CD4-positive, CD25-positive, alpha-beta regulatory T cell (primary cell): ENCODE measurements around the gene TMEM179. TPM values are rescaled to one million over a fixed set of nuclear protein-coding genes. Genes with fewer than 3 reads are reported as not detected.

ENCODE experiments used
- ATAC-seq, 2 donors: fragments of 150-1000 bp; cut with Tn5 transposase; one replicate each; pipeline ENCODE4 v1.10.0; 2021; ENCODE audit warnings: low read depth in 2 of 2, moderate number of reproducible peaks in 2 of 2, moderate library complexity in 1 of 2
- DNase-seq, 3 donors: peaks; one replicate each; pipeline versions ENCODE4 v3.0.0 to v3.0.0-alpha.2; 2012 to 2022; ENCODE audit warnings: mixed read lengths in 1 of 3
- H3K27ac ChIP-seq: one replicate; pipeline ENCODE4 v1.7.0; 2013; ENCODE audit warnings: mild to moderate bottlenecking, low read length; ENCODE audit not compliant: insufficient read depth, poor library complexity, severe bottlenecking
- H3K27me3 ChIP-seq: one replicate; pipeline ENCODE4 v1.7.0; 2013; ENCODE audit warnings: low read length; ENCODE audit not compliant: control insufficient read depth, insufficient read depth
- H3K36me3 ChIP-seq: one replicate; pipeline ENCODE4 v1.7.0; 2013; ENCODE audit warnings: mild to moderate bottlenecking, low read length, moderate library complexity; ENCODE audit not compliant: control insufficient read depth, insufficient read depth
- H3K4me1 ChIP-seq: 2 replicates; pipeline ENCODE4 v1.7.0; 2013; ENCODE audit warnings: mild to moderate bottlenecking, low read length; ENCODE audit not compliant: insufficient read depth, control insufficient read depth, poor library complexity, severe bottlenecking
- H3K4me3 ChIP-seq: one replicate; pipeline ENCODE4 v1.7.0; 2013; ENCODE audit warnings: low read depth, mild to moderate bottlenecking, low read length, moderate library complexity
- H3K9me3 ChIP-seq, 2 experiments: 1 replicate in 1 of 2; 2 replicates in 1 of 2; pipeline ENCODE4 v1.7.0; 2013; ENCODE audit warnings: low read length in 2 of 2, mild to moderate bottlenecking in 1 of 2, moderate library complexity in 1 of 2; ENCODE audit not compliant: control insufficient read depth in 2 of 2
- H3K27ac Mint-ChIP-seq, 3 donors: one replicate each; pipeline ENCODE4 v1.8.0; 2020 to 2022; ENCODE audit warnings: mild to moderate bottlenecking in 3 of 3, mixed read lengths in 3 of 3, moderate library complexity in 2 of 3
- H3K27me3 Mint-ChIP-seq: one replicate; pipeline ENCODE4 v1.8.0; 2022; ENCODE audit warnings: mild to moderate bottlenecking, mixed read lengths
- H3K36me3 Mint-ChIP-seq: one replicate; pipeline ENCODE4 v1.8.0; 2020; ENCODE audit warnings: mixed read lengths
- H3K4me1 Mint-ChIP-seq, 4 donors: one replicate each; pipeline ENCODE4 v1.8.0; 2020 to 2022; ENCODE audit warnings: mixed read lengths in 4 of 4, mild to moderate bottlenecking in 1 of 4
- H3K4me3 Mint-ChIP-seq, 4 donors: one replicate each; pipeline ENCODE4 v1.8.0; 2020 to 2022; ENCODE audit warnings: mild to moderate bottlenecking in 4 of 4, mixed read lengths in 4 of 4, moderate library complexity in 3 of 4
- H3K9me3 Mint-ChIP-seq, 7 donors: one replicate each; pipeline ENCODE4 v1.8.0; 2020 to 2022; ENCODE audit warnings: mixed read lengths in 7 of 7, mild to moderate bottlenecking in 3 of 7, moderate library complexity in 2 of 7
- polyA plus RNA-seq, 4 donors: library from polyadenylated mRNA; unstranded; fragments of 300-500 nt; fragmentation: Illumina TruSeq; gene quantifications; one replicate each; pipeline ENCODE4 v1.2.3, GENCODE V29; 2021
- total RNA-seq: library from RNA; stranded (reverse); gene quantifications from one replicate; pipeline ENCODE4 v1.2.3, GENCODE V29; 2022

TMEM179 gene
- total and polyA plus RNA-seq, 5 donors from 2014 or later = not detected

- no peak overlapping the region for H3K4me3 ChIP-seq
- peaks cover 0 to 2% (median 0%) of the 10 kb centered on the region in 4 donors for H3K4me1 Mint-ChIP-seq
These were observed 45.7 kb upstream of the TMEM179 start for GRCh38 chr14:104650057-104650980.

GRCh38 chr14:104647467-104648043, 43.0 kb upstream of the TMEM179 start:
- Mint-ChIP-seq H3K27ac (no peak overlapping the region), H3K4me3 (no peak overlapping the region), H3K9me3 (peaks cover 0 to 5% (median 1%) of the 10 kb centered on the region in 7 donors), H3K27me3 (peaks cover 27% of the 10 kb centered on the region), H3K36me3 (no peaks in the 10 kb centered on the region), H3K4me1 (peaks cover 0 to 2% (median 0%) of the 10 kb centered on the region in 4 donors)
- H3K4me3 ChIP-seq = no peak overlapping the region
- H3K4me1 ChIP-seq = peaks cover 5% of the 10 kb centered on the region
- H3K36me3 ChIP-seq = no peaks in the 10 kb centered on the region
- no peak overlapping the region for H3K27ac ChIP-seq
- ATAC-seq (no peak), DNase-seq (no peak)
- no peaks in the 10 kb centered on the region for H3K27me3 ChIP-seq
- H3K9me3 ChIP-seq = peaks cover 3 to 4% of the 10 kb centered on the region in 2 experiments

More at GRCh38 chr14:104650057-104650980, 45.7 kb upstream of the TMEM179 start:
- Mint-ChIP-seq H3K9me3 (peaks cover 0 to 5% (median 1%) of the 10 kb centered on the region in 7 donors), H3K27me3 (peaks cover 29% of the 10 kb centered on the region), H3K27ac (no peak overlapping the region), H3K4me3 (peak overlapping the region in 2 of 4 donors; percentile 7 to 39), H3K36me3 (no peaks in the 10 kb centered on the region)
- DNase-seq (peak; percentile 39 to 52 (median 43)), ATAC-seq (peak; percentile 53 to 63)
- no peaks in the 10 kb centered on the region for H3K27me3 ChIP-seq
- H3K9me3 ChIP-seq = peaks cover under 1% of the 10 kb centered on the region in 2 experiments
- H3K27ac ChIP-seq = no peak overlapping the region
- H3K36me3 ChIP-seq = no peaks in the 10 kb centered on the region
- peaks cover 5% of the 10 kb centered on the region for H3K4me1 ChIP-seq

DNA sequence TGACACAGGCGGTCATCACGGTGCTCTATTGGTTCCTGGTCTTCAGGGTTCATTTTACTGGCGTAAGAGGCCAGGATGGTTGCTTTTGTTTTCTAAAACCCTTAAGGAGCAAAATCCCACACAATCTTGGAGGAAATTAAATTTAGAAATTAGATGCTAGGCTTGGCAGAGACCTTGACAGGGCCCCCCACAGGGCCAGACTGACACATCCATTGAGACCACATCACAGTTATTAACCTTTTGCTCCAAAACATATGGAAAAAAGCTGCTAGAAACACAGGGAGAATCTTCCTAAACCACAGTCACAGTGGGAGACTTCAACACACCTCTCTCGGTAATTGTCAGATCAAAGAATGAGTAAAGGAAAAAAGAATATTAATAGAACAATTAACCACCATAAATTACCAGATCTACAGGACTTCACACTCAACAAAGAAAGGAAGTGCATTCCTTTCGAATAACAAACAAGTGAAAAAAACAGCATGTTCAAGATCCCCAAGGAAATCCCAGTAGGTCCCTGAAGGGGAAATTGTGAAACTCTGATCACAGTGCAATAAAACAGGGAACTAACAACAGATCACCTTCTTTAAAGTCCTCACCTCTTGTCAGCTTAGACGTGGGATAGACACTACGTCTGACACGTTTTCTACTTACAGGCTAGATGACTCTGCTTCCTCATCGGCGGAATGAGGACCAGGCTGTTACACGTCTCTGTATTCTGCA, 40.2 kb upstream of the TMEM179 start:
- Histone ChIP-seq H3K9me3 (peaks cover 3 to 4% of the 10 kb centered on the region in 2 experiments), H3K36me3 (no peaks in the 10 kb centered on the region), H3K4me3 (no peak overlapping the region), H3K27me3 (no peaks in the 10 kb centered on the region), H3K27ac (no peak overlapping the region), H3K4me1 (no peaks in the 10 kb centered on the region)
- H3K4me1 Mint-ChIP-seq = peaks cover 0 to under 1% (median 0%) of the 10 kb centered on the region in 4 donors
- H3K9me3 Mint-ChIP-seq = peaks cover 0 to 5% (median 0%) of the 10 kb centered on the region in 7 donors
- H3K27ac Mint-ChIP-seq = no peak overlapping the region
- ATAC-seq (no peak), DNase-seq (no peak)
- H3K4me3 Mint-ChIP-seq = no peak overlapping the region
- H3K27me3 Mint-ChIP-seq = peaks cover 25% of the 10 kb centered on the region
- no peaks in the 10 kb centered on the region for H3K36me3 Mint-ChIP-seq

DNA sequence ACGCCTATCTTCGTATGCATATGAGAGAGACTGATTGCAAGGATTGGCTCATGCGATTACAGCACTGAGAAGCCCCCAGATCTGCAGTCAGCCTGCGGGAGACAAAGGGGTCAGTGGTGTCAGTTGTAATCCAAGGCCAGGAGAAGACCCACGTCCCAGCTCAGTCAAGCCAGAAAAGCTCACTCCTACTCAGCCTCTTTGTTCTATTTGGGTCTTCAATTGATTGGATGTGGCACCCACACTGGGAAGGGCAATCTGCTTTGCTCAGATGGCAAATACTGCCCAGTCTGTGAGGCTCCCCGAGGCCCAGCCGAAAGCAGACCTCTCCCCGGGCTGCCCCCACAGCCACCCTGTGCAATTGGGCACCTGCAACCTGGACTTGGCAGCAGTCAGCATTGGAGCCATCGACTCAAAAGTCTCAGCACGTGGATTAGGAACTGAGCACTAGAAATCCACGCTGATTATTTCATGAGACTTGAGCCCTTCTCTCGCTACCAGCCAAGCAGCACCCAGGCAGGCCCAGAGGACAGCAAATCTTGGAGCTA, 39.6 kb upstream of the TMEM179 start:
- no peaks in the 10 kb centered on the region for H3K36me3 ChIP-seq
- peaks cover 3 to 4% of the 10 kb centered on the region in 2 experiments for H3K9me3 ChIP-seq
- no peak overlapping the region for H3K4me3 ChIP-seq
- Mint-ChIP-seq H3K27me3 (peaks cover 25% of the 10 kb centered on the region), H3K4me3 (no peak overlapping the region), H3K9me3 (peaks cover 0 to 5% (median 0%) of the 10 kb centered on the region in 7 donors), H3K27ac (no peak overlapping the region), H3K4me1 (no peaks in the 10 kb centered on the region), H3K36me3 (no peaks in the 10 kb centered on the region)
- H3K4me1 ChIP-seq = no peaks in the 10 kb centered on the region
- H3K27ac ChIP-seq = no peak overlapping the region
- no peak for ATAC-seq
- no peak for DNase-seq
- H3K27me3 ChIP-seq = no peaks in the 10 kb centered on the region

DNA sequence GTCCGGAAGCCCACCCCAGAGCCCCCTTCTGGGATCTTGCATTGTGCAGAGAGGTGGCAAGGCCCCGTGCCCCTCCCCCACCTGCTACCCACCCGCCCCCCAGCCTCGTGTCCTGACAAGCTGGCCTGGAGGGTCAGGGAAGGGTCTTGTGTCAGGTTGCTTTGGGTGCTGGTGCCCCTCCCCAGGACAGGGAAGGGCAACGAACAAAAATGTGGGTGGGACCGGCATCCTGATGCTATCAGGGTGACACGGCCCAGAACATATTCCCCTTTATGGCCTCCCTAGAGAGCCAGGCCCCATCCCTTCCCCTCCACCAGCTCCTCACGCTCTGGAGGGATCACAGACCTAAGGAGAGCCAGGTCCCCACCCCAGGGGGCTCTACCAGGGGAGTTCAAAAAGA, 38.7 kb upstream of the TMEM179 start:
- Mint-ChIP-seq H3K27ac (no peak overlapping the region), H3K9me3 (peaks cover 0 to 5% (median 0%) of the 10 kb centered on the region in 7 donors), H3K4me3 (no peak overlapping the region), H3K36me3 (no peaks in the 10 kb centered on the region), H3K4me1 (no peaks in the 10 kb centered on the region), H3K27me3 (peaks cover 19% of the 10 kb centered on the region)
- DNase-seq (no peak), ATAC-seq (no peak)
- no peak overlapping the region for H3K27ac ChIP-seq
- H3K4me3 ChIP-seq = no peak overlapping the region
- H3K27me3 ChIP-seq = no peaks in the 10 kb centered on the region
- H3K36me3 ChIP-seq = no peaks in the 10 kb centered on the region
- H3K9me3 ChIP-seq = peaks cover 3 to 4% of the 10 kb centered on the region in 2 experiments
- H3K4me1 ChIP-seq = no peaks in the 10 kb centered on the region

- no peaks in the 10 kb centered on the region for H3K36me3 Mint-ChIP-seq
- H3K27me3 Mint-ChIP-seq = peaks cover 19% of the 10 kb centered on the region
- no peak overlapping the region for H3K27ac ChIP-seq
- DNase-seq (no peak), ATAC-seq (no peak)
- no peak overlapping the region for H3K4me3 Mint-ChIP-seq
- H3K9me3 ChIP-seq = peaks cover 3 to 4% of the 10 kb centered on the region in 2 experiments
- no peaks in the 10 kb centered on the region for H3K4me1 ChIP-seq
- no peaks in the 10 kb centered on the region for H3K36me3 ChIP-seq
- no peaks in the 10 kb centered on the region for H3K4me1 Mint-ChIP-seq
- H3K4me3 ChIP-seq = no peak overlapping the region
- no peak overlapping the region for H3K27ac Mint-ChIP-seq
- peaks cover 0 to 5% (median 0%) of the 10 kb centered on the region in 7 donors for H3K9me3 Mint-ChIP-seq
- H3K27me3 ChIP-seq = no peaks in the 10 kb centered on the region
These were observed 37.9 kb upstream of the TMEM179 start for GRCh38 chr14:104642540-104642868.

GRCh38 chr14:104641753-104642539, 37.4 kb upstream of the TMEM179 start:
- DNase-seq (no peak), ATAC-seq (no peak)
- H3K9me3 ChIP-seq = peaks cover 3 to 4% of the 10 kb centered on the region in 2 experiments
- H3K27ac ChIP-seq = no peak overlapping the region
- H3K27me3 ChIP-seq = no peaks in the 10 kb centered on the region
- H3K4me1 ChIP-seq = no peaks in the 10 kb centered on the region
- Mint-ChIP-seq H3K27me3 (peaks cover 14% of the 10 kb centered on the region), H3K4me3 (no peak overlapping the region), H3K9me3 (peaks cover 0 to 5% (median 0%) of the 10 kb centered on the region in 7 donors), H3K27ac (no peak overlapping the region), H3K36me3 (no peaks in the 10 kb centered on the region), H3K4me1 (no peaks in the 10 kb centered on the region)
- H3K4me3 ChIP-seq = no peak overlapping the region
- no peaks in the 10 kb centered on the region for H3K36me3 ChIP-seq
